SK-N-SH (cell line): ENCODE data around the gene SBF2. TPM values are rescaled to one million over a fixed set of nuclear protein-coding genes. Genes with fewer than 3 reads are reported as not detected.

Experiments
- CTCF ChIA-PET: fragments of 300-600, 350-600 bp; formaldehyde crosslinking; extraction: SDS; loops from one replicate; lab custom pipeline; 2021; lab: Yijun Ruan, JAX
- POLR2A ChIA-PET: fragments of 350-600 bp; sonication (Branson Sonifier 250); formaldehyde crosslinking; extraction: SDS; loops from one replicate; lab custom pipeline; 2020; ENCODE audit warnings: antibody characterized with exemption, inconsistent platforms; lab: Yijun Ruan, JAX
- DNase-seq: peaks from one replicate; pipeline ENCODE4 v3.0.0; 2012
- H2AFZ ChIP-seq: fragments of 200-600 bp; sonication (generic); 2 replicates; pipeline ENCODE4 v1.8.1; 2016; ENCODE audit warnings: antibody characterized with exemption, mild to moderate bottlenecking, low read depth
- H3F3A ChIP-seq: fragments of 200-600 bp; sonication (generic); replicated peaks from 2 replicates; pipeline ENCODE3; 2016; ENCODE audit warnings: antibody characterized with exemption, mild to moderate bottlenecking; ENCODE audit not compliant: insufficient read depth
- H3K27ac ChIP-seq, 2 experiments: fragments of 200-500 bp in 1 of 2; fragments of 200-600 bp in 1 of 2; sonication (Bioruptor generic) in 1 of 2; sonication (generic), shearing (Covaris generic) in 1 of 2; 2 replicates each; pipeline versions ENCODE4 v1.5.1 to v1.6.1; 2014 to 2016; ENCODE audit warnings: low read depth in 2 of 2, inconsistent platforms in 1 of 2, low read length in 1 of 2, mild to moderate bottlenecking in 1 of 2, mixed read lengths in 1 of 2
- H3K27me3 ChIP-seq: fragments of 200-600 bp; sonication (generic), shearing (Covaris generic); 2 replicates; pipeline ENCODE4 v1.6.1; 2016; ENCODE audit warnings: mixed run types; ENCODE audit not compliant: insufficient read depth
- H3K36me3 ChIP-seq, 2 experiments: fragments of 200-500 bp in 1 of 2; fragments of 200-600 bp in 1 of 2; sonication (Bioruptor generic) in 1 of 2; sonication (generic) in 1 of 2; replicated peaks in 1 of 2; 2 replicates each; pipeline versions ENCODE3 to v1.5.1; 2014 to 2016; ENCODE audit warnings: low read length in 1 of 2, mild to moderate bottlenecking in 1 of 2; ENCODE audit not compliant: insufficient read depth in 2 of 2, control insufficient read depth in 1 of 2
- H3K4me1 ChIP-seq, 2 experiments: fragments of 200-500 bp in 1 of 2; fragments of 200-600 bp in 1 of 2; sonication (Bioruptor generic) in 1 of 2; sonication (generic), shearing (Covaris generic) in 1 of 2; 2 replicates each; pipeline versions ENCODE4 v1.5.1 to v1.6.1; 2014 to 2016; ENCODE audit warnings: low read depth in 1 of 2, low read length in 1 of 2, mixed run types in 1 of 2; ENCODE audit not compliant: insufficient read depth in 2 of 2, control insufficient read depth in 1 of 2
- H3K4me2 ChIP-seq: fragments of 200-600 bp; sonication (generic), shearing (Covaris generic); 2 replicates; pipeline ENCODE4 v1.6.1; 2017; ENCODE audit warnings: mixed run types
- H3K4me3 ChIP-seq, 2 experiments: fragments of 200-500 bp in 1 of 2; fragments of 200-600 bp in 1 of 2; sonication (Bioruptor generic) in 1 of 2; sonication (generic), shearing (Covaris generic) in 1 of 2; 2 replicates each; pipeline versions ENCODE4 v1.5.1 to v1.8.1; 2014 to 2016; ENCODE audit warnings: low read depth in 2 of 2, inconsistent platforms in 1 of 2, low read length in 1 of 2, mild to moderate bottlenecking in 1 of 2, mixed read lengths in 1 of 2, moderate library complexity in 1 of 2
- H3K79me2 ChIP-seq: fragments of 200-600 bp; sonication (generic); 2 replicates; pipeline ENCODE4 v1.8.1; 2017; ENCODE audit warnings: mild to moderate bottlenecking; ENCODE audit not compliant: insufficient read depth
- H3K9ac ChIP-seq: fragments of 200-600 bp; sonication (generic); 2 replicates; pipeline ENCODE4 v1.6.1; 2017; ENCODE audit warnings: mixed run types
- H3K9me2 ChIP-seq: fragments of 200-600 bp; sonication (generic); 2 replicates; pipeline ENCODE4 v1.6.1; 2017; ENCODE audit warnings: mixed run types
- H3K9me3 ChIP-seq: fragments of 200-600 bp; sonication (generic); 2 replicates; pipeline ENCODE4 v1.6.1; 2017; ENCODE audit warnings: mixed run types, mild to moderate bottlenecking, moderate library complexity
- H4K20me1 ChIP-seq: fragments of 200-600 bp; sonication (generic); 2 replicates; pipeline ENCODE4 v1.6.1; 2017; ENCODE audit warnings: mild to moderate bottlenecking, mixed run types; ENCODE audit not compliant: insufficient read depth
- ELF1 ChIP-seq: IDR thresholded peaks from 2 replicates; pipeline ENCODE4 v1.4.0; 2012
- EZH2phosphoT487 ChIP-seq: fragments of 200-600 bp; sonication (generic); IDR thresholded peaks from 2 replicates; pipeline ENCODE4 v1.6.1; 2017; ENCODE audit warnings: low read depth, mixed run types, mild to moderate bottlenecking, antibody characterized with exemption, moderate library complexity, borderline replicate concordance
- FOSL2 ChIP-seq: IDR thresholded peaks from 2 replicates; pipeline ENCODE4 v1.4.0; 2012; ENCODE audit warnings: low read depth, mild to moderate bottlenecking, moderate library complexity, borderline replicate concordance
- FOXJ3 ChIP-seq: sonication (generic); formaldehyde crosslinking; IDR thresholded peaks from 2 replicates; pipeline ENCODE4 v1.5.1; 2020; ENCODE audit warnings: mild to moderate bottlenecking, missing genetic modification reagents
- GABPA ChIP-seq: IDR thresholded peaks from 2 replicates; pipeline ENCODE4 v1.4.0; 2012; ENCODE audit warnings: low read depth, mild to moderate bottlenecking
- MEF2A ChIP-seq: IDR thresholded peaks from 2 replicates; pipeline ENCODE4 v1.4.0; 2012; ENCODE audit warnings: low read depth, borderline replicate concordance
- NRF1 ChIP-seq: IDR thresholded peaks from 2 replicates; pipeline ENCODE4 v1.6.1; 2012; ENCODE audit warnings: low read depth, mild to moderate bottlenecking, low read length
- POLR2AphosphoS5 ChIP-seq: IDR thresholded peaks from 2 replicates; pipeline ENCODE4 v1.6.1; 2012; ENCODE audit warnings: low read depth, low read length
- RAD21 ChIP-seq: IDR thresholded peaks from 2 replicates; pipeline ENCODE4 v1.6.1; 2012; ENCODE audit warnings: mild to moderate bottlenecking, low read length
- RCOR1 ChIP-seq: fragments of 150-350 bp; IDR thresholded peaks from 2 replicates; pipeline ENCODE4 v1.6.1; 2017; ENCODE audit warnings: antibody characterized with exemption, low read length
- RFX5 ChIP-seq: IDR thresholded peaks from 2 replicates; pipeline ENCODE4 v1.6.1; 2012; ENCODE audit warnings: mild to moderate bottlenecking, improper control_type of control experiment, low read length
- RXRA ChIP-seq: IDR thresholded peaks from 2 replicates; pipeline ENCODE4 v1.4.0; 2012; ENCODE audit warnings: low read depth, mild to moderate bottlenecking, borderline replicate concordance
- SMC3 ChIP-seq: IDR thresholded peaks from 2 replicates; pipeline ENCODE4 v1.6.1; 2012; ENCODE audit warnings: low read depth, low read length, improper control_type of control experiment
- TAF1 ChIP-seq: IDR thresholded peaks from 2 replicates; pipeline ENCODE4 v1.6.1; 2012; ENCODE audit warnings: low read depth, mild to moderate bottlenecking, low read length, moderate library complexity, borderline replicate concordance
- TCF12 ChIP-seq: IDR thresholded peaks from 2 replicates; pipeline ENCODE4 v1.4.0; 2012
- USF1 ChIP-seq: IDR thresholded peaks from 2 replicates; pipeline ENCODE4 v1.4.0; 2012; ENCODE audit warnings: low read depth, borderline replicate concordance
- YY1 ChIP-seq: IDR thresholded peaks from 2 replicates; pipeline ENCODE4 v1.4.0; 2012; ENCODE audit warnings: low read depth, mild to moderate bottlenecking
- WGBS: methylation state at CpG from one replicate; pipeline ENCODE4 v1.1.6; 2017; ENCODE audit warnings: low lambda C conversion rate; 5-methylcytosine and 5-hydroxymethylcytosine counted together
- polyA plus RNA-seq, 3 experiments: library from polyadenylated mRNA; depleted of rRNA; stranded (reverse); fragments of >200 nt; gene quantifications; 2 replicates each; pipeline ENCODE4 v1.2.3, GENCODE V29; 2012
- TF ChIP-seq, protein P1 (sequence below): fragments of 150-350 bp; IDR thresholded peaks from 2 replicates; pipeline ENCODE4 v1.6.1; 2016; ENCODE audit warnings: mild to moderate bottlenecking, low read depth, low read length
- TF ChIP-seq, protein P2 (sequence below): IDR thresholded peaks from 2 replicates; pipeline ENCODE4; 2012
- TF ChIP-seq, protein P3 (sequence below): IDR thresholded peaks from 2 replicates; pipeline ENCODE4 v1.4.0; 2012; ENCODE audit warnings: low read depth
- TF ChIP-seq, protein P4 (sequence below): fragments of 150-350 bp; IDR thresholded peaks from 2 replicates; pipeline ENCODE4 v1.6.1; 2017; ENCODE audit warnings: antibody characterized with exemption, low read length, low read depth, borderline replicate concordance

Gene SBF2
- polyA plus RNA-seq, 1 of the 3 experiments (the other 2 are of a cell fraction), result 23.0 TPM

GRCh38 chr11:10247011-10247410 is 47.0 kb downstream of the SBF2 start:
- Histone ChIP-seq H2AFZ (no peak overlapping the region), H3F3A (peaks cover 23% of the 10 kb centered on the region), H3K79me2 (peaks cover 70% of the 10 kb centered on the region), H3K27me3 (no peaks in the 10 kb centered on the region), H3K4me2 (no peak overlapping the region), H3K9me3 (no peaks in the 10 kb centered on the region), H3K9me2 (no peaks in the 10 kb centered on the region), H3K4me1 (peaks cover 0 to 4% of the 10 kb centered on the region in 2 experiments; a peak in 1 of 4 replicates), H3K4me3 (no peak overlapping the region), H3K36me3 (peaks cover 0 to 11% of the 10 kb centered on the region in 2 experiments), H3K9ac (no peak overlapping the region), H4K20me1 (no peaks in the 10 kb centered on the region), H3K27ac (no peak overlapping the region)
- DNase-seq, result no peak
- CTCF ChIA-PET, result no interaction called here
- TF ChIP-seq POLR2AphosphoS5 (no peak), MEF2A (no peak)
- TF ChIP-seq, protein P1, sequence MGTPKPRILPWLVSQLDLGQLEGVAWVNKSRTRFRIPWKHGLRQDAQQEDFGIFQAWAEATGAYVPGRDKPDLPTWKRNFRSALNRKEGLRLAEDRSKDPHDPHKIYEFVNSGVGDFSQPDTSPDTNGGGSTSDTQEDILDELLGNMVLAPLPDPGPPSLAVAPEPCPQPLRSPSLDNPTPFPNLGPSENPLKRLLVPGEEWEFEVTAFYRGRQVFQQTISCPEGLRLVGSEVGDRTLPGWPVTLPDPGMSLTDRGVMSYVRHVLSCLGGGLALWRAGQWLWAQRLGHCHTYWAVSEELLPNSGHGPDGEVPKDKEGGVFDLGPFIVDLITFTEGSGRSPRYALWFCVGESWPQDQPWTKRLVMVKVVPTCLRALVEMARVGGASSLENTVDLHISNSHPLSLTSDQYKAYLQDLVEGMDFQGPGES, result no peak
- POLR2A ChIA-PET, result no interaction called here
- 81% methylated on average over 2 of the region's 2 CpGs for WGBS

DNA sequence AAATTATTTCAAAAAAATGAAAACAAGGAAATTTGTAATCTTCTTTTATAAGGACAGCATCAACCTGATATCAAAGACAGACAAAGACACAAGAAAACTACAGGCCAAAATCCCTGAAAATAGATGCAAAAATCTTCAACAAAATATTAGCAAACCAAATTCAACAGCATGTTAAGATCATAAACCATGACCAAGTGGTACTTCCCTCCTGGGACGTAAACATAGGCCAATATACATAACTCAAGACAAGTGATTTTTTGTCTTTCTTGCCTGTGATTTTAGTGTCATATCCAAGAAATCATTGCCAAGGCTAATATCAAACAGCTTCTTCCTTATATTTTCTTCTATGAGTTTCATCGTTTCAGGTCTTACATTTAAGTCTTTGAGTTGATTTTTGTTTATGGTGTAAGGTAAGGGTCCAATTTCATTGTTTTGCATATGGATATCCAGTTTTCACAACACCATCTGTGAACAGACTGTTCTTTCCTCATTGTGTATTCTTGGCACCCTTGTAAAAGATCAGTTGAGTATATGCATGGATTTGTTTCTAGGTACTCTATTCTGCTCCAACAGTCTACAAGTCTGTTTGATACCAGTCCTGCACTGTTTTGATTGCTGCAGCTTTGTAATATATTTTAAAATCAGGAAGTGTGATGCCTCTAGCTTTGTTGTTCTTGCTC is 50.0 kb downstream of the SBF2 start:
- peaks cover 16% of the 10 kb centered on the region for H3F3A ChIP-seq
- H3K4me3 ChIP-seq, result no peak overlapping the region
- peaks cover 85% of the 10 kb centered on the region for H3K79me2 ChIP-seq
- H4K20me1 ChIP-seq, result peaks cover 3% of the 10 kb centered on the region; the same call in 1 of the 2 replicates
- H3K4me2 ChIP-seq, result no peak overlapping the region
- peaks cover 0 to 11% of the 10 kb centered on the region in 2 experiments for H3K36me3 ChIP-seq
- no peak overlapping the region for H3K27ac ChIP-seq
- POLR2A ChIA-PET, result no interaction called here
- H3K27me3 ChIP-seq, result no peaks in the 10 kb centered on the region
- no peak overlapping the region for H3K9ac ChIP-seq
- TF ChIP-seq RXRA, result no peak
- no peak for TF ChIP-seq ELF1
- TF ChIP-seq USF1, result no peak
- TF ChIP-seq GABPA, result no peak
- TF ChIP-seq FOSL2, result no peak
- TF ChIP-seq, protein P2, sequence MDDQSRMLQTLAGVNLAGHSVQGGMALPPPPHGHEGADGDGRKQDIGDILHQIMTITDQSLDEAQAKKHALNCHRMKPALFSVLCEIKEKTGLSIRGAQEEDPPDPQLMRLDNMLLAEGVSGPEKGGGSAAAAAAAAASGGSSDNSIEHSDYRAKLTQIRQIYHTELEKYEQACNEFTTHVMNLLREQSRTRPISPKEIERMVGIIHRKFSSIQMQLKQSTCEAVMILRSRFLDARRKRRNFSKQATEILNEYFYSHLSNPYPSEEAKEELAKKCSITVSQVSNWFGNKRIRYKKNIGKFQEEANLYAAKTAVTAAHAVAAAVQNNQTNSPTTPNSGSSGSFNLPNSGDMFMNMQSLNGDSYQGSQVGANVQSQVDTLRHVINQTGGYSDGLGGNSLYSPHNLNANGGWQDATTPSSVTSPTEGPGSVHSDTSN, result no peak
- no peak for TF ChIP-seq FOXJ3 (CRISPR knock-in tag)
- TF ChIP-seq RFX5, result no peak
- TF ChIP-seq YY1, result no peak
- TF ChIP-seq, protein P1, result no peak
- TF ChIP-seq, protein P3, sequence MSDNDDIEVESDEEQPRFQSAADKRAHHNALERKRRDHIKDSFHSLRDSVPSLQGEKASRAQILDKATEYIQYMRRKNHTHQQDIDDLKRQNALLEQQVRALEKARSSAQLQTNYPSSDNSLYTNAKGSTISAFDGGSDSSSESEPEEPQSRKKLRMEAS, result no peak
- no peak for TF ChIP-seq TAF1
- TF ChIP-seq TCF12, result no peak
- TF ChIP-seq EZH2phosphoT487, result no peak
- no peak for TF ChIP-seq RAD21
- TF ChIP-seq RCOR1, result no peak
- TF ChIP-seq, protein P4, sequence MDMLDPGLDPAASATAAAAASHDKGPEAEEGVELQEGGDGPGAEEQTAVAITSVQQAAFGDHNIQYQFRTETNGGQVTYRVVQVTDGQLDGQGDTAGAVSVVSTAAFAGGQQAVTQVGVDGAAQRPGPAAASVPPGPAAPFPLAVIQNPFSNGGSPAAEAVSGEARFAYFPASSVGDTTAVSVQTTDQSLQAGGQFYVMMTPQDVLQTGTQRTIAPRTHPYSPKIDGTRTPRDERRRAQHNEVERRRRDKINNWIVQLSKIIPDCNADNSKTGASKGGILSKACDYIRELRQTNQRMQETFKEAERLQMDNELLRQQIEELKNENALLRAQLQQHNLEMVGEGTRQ, result no peak
- TF ChIP-seq SMC3, result no peak
- TF ChIP-seq NRF1, result no peak
- TF ChIP-seq, all 33 proteins: peak for 0
- CTCF ChIA-PET, result interaction anchor here (0.6 kb wide), 1 partner anchor 35 kb away, joined by 3 read pairs; no protein-coding TSS in a partner anchor
- H3K4me1 ChIP-seq, result peaks cover 0 to 8% of the 10 kb centered on the region in 2 experiments; a peak in 2 of 4 replicates
- no peak overlapping the region for H2AFZ ChIP-seq
- WGBS, result 97% methylated on average over 2 of the region's 2 CpGs
- no peaks in the 10 kb centered on the region for H3K9me2 ChIP-seq
- DNase-seq, result no peak
- H3K9me3 ChIP-seq, result no peaks in the 10 kb centered on the region
